Measurements from ENCODE around the gene C10orf95.

Gene C10orf95

DNA sequence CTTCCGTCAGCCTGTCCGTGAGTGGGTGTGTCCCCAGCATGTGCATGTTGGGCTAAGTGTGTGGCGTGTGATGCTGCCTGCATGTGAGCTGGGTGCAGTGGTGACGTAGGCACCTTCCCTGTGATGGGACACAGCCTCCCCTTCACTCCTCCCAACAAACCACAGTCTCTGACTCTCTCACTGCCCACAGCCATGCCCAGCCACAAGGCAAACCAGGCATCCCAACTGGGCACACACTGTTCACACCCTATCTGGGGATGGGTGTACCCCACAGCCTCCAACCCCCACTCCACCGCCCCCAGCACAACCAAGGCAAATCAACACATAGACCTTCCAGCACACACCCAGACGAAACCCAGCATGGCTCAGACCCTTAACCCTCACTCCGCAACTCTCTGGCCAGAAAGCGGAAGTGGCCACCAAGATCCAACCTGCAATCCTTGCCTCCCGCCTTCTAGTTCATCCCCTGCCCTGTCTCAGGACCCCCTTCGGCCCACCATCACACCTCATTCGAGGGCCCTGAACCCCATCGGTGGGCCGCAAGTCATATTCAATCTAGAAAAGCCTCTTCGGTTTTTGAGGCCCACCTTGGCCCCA is 43.1 kb downstream of the C10orf95 start:
- TF ChIP-seq, protein P1, sequence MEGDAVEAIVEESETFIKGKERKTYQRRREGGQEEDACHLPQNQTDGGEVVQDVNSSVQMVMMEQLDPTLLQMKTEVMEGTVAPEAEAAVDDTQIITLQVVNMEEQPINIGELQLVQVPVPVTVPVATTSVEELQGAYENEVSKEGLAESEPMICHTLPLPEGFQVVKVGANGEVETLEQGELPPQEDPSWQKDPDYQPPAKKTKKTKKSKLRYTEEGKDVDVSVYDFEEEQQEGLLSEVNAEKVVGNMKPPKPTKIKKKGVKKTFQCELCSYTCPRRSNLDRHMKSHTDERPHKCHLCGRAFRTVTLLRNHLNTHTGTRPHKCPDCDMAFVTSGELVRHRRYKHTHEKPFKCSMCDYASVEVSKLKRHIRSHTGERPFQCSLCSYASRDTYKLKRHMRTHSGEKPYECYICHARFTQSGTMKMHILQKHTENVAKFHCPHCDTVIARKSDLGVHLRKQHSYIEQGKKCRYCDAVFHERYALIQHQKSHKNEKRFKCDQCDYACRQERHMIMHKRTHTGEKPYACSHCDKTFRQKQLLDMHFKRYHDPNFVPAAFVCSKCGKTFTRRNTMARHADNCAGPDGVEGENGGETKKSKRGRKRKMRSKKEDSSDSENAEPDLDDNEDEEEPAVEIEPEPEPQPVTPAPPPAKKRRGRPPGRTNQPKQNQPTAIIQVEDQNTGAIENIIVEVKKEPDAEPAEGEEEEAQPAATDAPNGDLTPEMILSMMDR (IDR thresholded peaks at IDR 0.05; ENCODE audit: insufficient read depth, low read length): no peak
- TF ChIP-seq SPI1 (IDR thresholded peaks at IDR 0.05; ENCODE audit: borderline replicate concordance, low read depth) (peak; percentile 87), POLR2AphosphoS5 (IDR thresholded peaks at IDR 0.05; ENCODE audit: low read depth) (no peak), GABPA (IDR thresholded peaks at IDR 0.05; ENCODE audit: low read depth) (no peak)
- TF ChIP-seq, protein P2, sequence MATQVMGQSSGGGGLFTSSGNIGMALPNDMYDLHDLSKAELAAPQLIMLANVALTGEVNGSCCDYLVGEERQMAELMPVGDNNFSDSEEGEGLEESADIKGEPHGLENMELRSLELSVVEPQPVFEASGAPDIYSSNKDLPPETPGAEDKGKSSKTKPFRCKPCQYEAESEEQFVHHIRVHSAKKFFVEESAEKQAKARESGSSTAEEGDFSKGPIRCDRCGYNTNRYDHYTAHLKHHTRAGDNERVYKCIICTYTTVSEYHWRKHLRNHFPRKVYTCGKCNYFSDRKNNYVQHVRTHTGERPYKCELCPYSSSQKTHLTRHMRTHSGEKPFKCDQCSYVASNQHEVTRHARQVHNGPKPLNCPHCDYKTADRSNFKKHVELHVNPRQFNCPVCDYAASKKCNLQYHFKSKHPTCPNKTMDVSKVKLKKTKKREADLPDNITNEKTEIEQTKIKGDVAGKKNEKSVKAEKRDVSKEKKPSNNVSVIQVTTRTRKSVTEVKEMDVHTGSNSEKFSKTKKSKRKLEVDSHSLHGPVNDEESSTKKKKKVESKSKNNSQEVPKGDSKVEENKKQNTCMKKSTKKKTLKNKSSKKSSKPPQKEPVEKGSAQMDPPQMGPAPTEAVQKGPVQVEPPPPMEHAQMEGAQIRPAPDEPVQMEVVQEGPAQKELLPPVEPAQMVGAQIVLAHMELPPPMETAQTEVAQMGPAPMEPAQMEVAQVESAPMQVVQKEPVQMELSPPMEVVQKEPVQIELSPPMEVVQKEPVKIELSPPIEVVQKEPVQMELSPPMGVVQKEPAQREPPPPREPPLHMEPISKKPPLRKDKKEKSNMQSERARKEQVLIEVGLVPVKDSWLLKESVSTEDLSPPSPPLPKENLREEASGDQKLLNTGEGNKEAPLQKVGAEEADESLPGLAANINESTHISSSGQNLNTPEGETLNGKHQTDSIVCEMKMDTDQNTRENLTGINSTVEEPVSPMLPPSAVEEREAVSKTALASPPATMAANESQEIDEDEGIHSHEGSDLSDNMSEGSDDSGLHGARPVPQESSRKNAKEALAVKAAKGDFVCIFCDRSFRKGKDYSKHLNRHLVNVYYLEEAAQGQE (IDR thresholded peaks at IDR 0.05; ENCODE audit: insufficient replicate concordance, low read depth): no peak
- no peak overlapping the region for H3K27ac ChIP-seq (replicated peaks)
- H3K4me3 ChIP-seq (replicated peaks; ENCODE audit: insufficient read depth, low read length): no peak overlapping the region
- H3K27me3 ChIP-seq (ENCODE audit: insufficient read depth, poor library complexity, severe bottlenecking): peaks cover 54% of the 10 kb centered on the region
- DNase-seq (ENCODE audit: low read depth in 1 of 2, low spot score in 1 of 2): peak in 1 of 2 experiments; percentile 24

DNA sequence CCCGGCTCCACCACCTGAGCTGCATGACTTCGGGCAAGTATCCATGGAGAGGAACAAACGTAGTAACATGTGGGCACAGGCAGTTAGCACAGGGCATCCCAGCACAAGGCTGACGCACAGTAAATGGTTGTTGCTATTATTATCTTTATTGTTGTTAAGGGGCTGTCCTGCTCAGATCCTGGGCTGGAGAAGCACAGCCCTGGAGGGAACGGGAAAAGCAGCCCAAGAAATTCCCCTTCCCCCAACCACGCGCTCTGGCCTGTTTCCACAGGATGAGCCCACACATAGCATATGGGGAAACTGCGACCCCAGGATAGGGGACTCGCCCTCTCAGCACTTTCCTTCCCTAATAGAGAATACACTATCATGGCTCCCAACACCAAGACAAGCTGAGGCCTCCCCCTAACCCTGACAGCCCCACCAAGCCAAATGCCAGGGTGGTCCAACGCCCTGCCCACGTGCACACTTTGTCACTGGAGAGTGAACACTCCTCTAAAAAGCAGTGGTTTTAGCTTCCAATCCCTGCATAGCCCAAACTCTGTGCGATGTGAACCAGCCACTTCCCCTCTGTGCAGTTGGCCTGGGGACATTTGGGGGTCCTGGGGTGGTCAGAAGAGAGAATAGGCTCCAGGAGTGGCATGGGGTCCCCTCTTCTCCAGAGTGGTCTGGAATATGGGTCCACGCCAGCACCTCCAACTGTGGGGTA is 43.8 kb downstream of the C10orf95 start:
- no peak for TF ChIP-seq POLR2AphosphoS5 (IDR thresholded peaks at IDR 0.05; ENCODE audit: low read depth)
- TF ChIP-seq, protein P2 (IDR thresholded peaks at IDR 0.05; ENCODE audit: insufficient replicate concordance, low read depth): no peak
- TF ChIP-seq SPI1 (IDR thresholded peaks at IDR 0.05; ENCODE audit: borderline replicate concordance, low read depth): no peak
- TF ChIP-seq, protein P1 (IDR thresholded peaks at IDR 0.05; ENCODE audit: insufficient read depth, low read length): no peak
- TF ChIP-seq GABPA (IDR thresholded peaks at IDR 0.05; ENCODE audit: low read depth): no peak
- no peak for DNase-seq (ENCODE audit: low read depth in 1 of 2, low spot score in 1 of 2)
- peaks cover 49% of the 10 kb centered on the region for H3K27me3 ChIP-seq (ENCODE audit: insufficient read depth, poor library complexity, severe bottlenecking)
- no peak overlapping the region for H3K27ac ChIP-seq (replicated peaks)
- no peak overlapping the region for H3K4me3 ChIP-seq (replicated peaks; ENCODE audit: insufficient read depth, low read length)

DNA sequence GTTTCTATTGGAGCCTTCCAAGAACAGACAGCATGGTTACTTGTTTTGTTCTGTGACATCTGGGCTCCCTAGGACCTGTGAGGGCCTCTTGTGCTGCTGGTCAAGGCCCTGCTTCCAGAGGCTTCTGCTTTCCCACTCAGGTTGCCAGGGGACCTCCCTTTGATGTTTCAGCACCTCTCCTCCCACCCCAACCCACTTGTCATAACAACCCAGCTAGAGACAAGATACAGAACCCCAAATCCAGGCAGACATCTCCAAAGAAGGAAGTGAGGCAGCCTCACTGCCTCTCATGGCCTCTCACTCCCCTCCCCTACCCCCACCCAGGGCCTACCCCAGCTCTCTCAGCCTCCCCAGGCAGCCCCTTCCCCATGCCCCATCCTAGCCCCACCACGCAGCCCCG is 44.5 kb downstream of the C10orf95 start:
- DNase-seq (ENCODE audit: low read depth in 1 of 2, low spot score in 1 of 2): no peak
- H3K4me3 ChIP-seq (replicated peaks; ENCODE audit: insufficient read depth, low read length): no peak overlapping the region
- peaks cover 42% of the 10 kb centered on the region for H3K27me3 ChIP-seq (ENCODE audit: insufficient read depth, poor library complexity, severe bottlenecking)
- no peak for TF ChIP-seq POLR2AphosphoS5 (IDR thresholded peaks at IDR 0.05; ENCODE audit: low read depth)
- TF ChIP-seq, protein P2 (IDR thresholded peaks at IDR 0.05; ENCODE audit: insufficient replicate concordance, low read depth): no peak
- TF ChIP-seq, protein P1 (IDR thresholded peaks at IDR 0.05; ENCODE audit: insufficient read depth, low read length): no peak
- no peak for TF ChIP-seq SPI1 (IDR thresholded peaks at IDR 0.05; ENCODE audit: borderline replicate concordance, low read depth)
- no peak for TF ChIP-seq GABPA (IDR thresholded peaks at IDR 0.05; ENCODE audit: low read depth)
- no peak overlapping the region for H3K27ac ChIP-seq (replicated peaks)
